IMR-90 (cell line): ENCODE data around the gene RNF182. TPM values are rescaled to one million over a fixed set of nuclear protein-coding genes. Genes with fewer than 3 reads are reported as not detected.

ENCODE experiments used
- ATAC-seq: fragments of 200-7000 bp; cut with Tn5 transposase; 2 replicates; pipeline ENCODE4 v1.9.1; 2020; ENCODE audit warnings: low read depth, mild to moderate bottlenecking, moderate library complexity
- Bru-seq: library from RNA; stranded (reverse); fragments of 400-500 nt; gene quantifications from one replicate; lab custom pipeline; 2021; lab: Mats Ljungman, UMichigan
- BruChase-seq, 2 experiments: library from RNA; stranded (reverse); fragments of 400-500 nt; gene quantifications; one replicate each; lab custom pipeline; 2021; lab: Mats Ljungman, UMichigan
- BruUV-seq: library from RNA; stranded (reverse); fragments of 400-500 nt; replicated peaks from 2 replicates; lab custom pipeline; 2021; lab: Mats Ljungman, UMichigan
- CTCF ChIA-PET: fragments of 300-600 bp; formaldehyde crosslinking; extraction: SDS; loops from one replicate; lab custom pipeline; 2021; ENCODE audit warnings: antibody characterized with exemption; lab: Yijun Ruan, JAX
- POLR2A ChIA-PET: fragments of 300-600 bp; sonication (Branson Sonifier 250); formaldehyde crosslinking; loops from one replicate; lab custom pipeline; 2022; ENCODE audit warnings: antibody characterized with exemption; ENCODE audit not compliant: unreplicated experiment; lab: Charles Lee
- DNase-seq: peaks from one replicate; pipeline ENCODE4 v3.0.0; 2013
- H2AFZ ChIP-seq: replicated peaks from 2 replicates; pipeline ENCODE3; 2013; ENCODE audit warnings: low read length, mild to moderate bottlenecking; ENCODE audit not compliant: poor library complexity
- H2AK5ac ChIP-seq: 2 replicates; pipeline ENCODE4 v1.6.1; 2013; ENCODE audit warnings: low read depth, low read length, inconsistent platforms
- H2AK9ac ChIP-seq: replicated peaks from 2 replicates; pipeline ENCODE3; 2013; ENCODE audit warnings: mild to moderate bottlenecking, low read depth, low read length, moderate library complexity; ENCODE audit not compliant: poor library complexity
- H2BK120ac ChIP-seq: 2 replicates; pipeline ENCODE4 v1.6.1; 2013; ENCODE audit warnings: low read depth, low read length, inconsistent platforms
- H2BK15ac ChIP-seq: 3 replicates; pipeline ENCODE4 v1.6.1; 2013; ENCODE audit warnings: low read depth, low read length, inconsistent platforms
- H2BK20ac ChIP-seq: 2 replicates; pipeline ENCODE4 v1.6.1; 2013; ENCODE audit warnings: low read depth, mild to moderate bottlenecking, inconsistent platforms, low read length, moderate library complexity
- H2BK5ac ChIP-seq: 2 replicates; pipeline ENCODE4 v1.6.1; 2013; ENCODE audit warnings: mild to moderate bottlenecking, low read depth, low read length, inconsistent platforms; ENCODE audit not compliant: poor library complexity, severe bottlenecking
- H3K14ac ChIP-seq: replicated peaks from 2 replicates; pipeline ENCODE4 v1.6.1; 2013; ENCODE audit warnings: low read depth, low read length, inconsistent platforms
- H3K18ac ChIP-seq: 2 replicates; pipeline ENCODE4 v1.6.1; 2013; ENCODE audit warnings: low read depth, low read length, control low read depth
- H3K23ac ChIP-seq: 2 replicates; pipeline ENCODE4 v1.6.1; 2013; ENCODE audit warnings: low read depth, low read length, inconsistent platforms
- H3K27ac ChIP-seq: 2 replicates; pipeline ENCODE4 v1.5.1; 2013; ENCODE audit warnings: mild to moderate bottlenecking, control low read depth, low read length; ENCODE audit not compliant: insufficient read depth
- H3K27me3 ChIP-seq: 2 replicates; pipeline ENCODE4 v1.6.1; 2013; ENCODE audit warnings: low read length; ENCODE audit not compliant: control insufficient read depth, insufficient read depth
- H3K36me3 ChIP-seq: 2 replicates; pipeline ENCODE4 v1.6.1; 2013; ENCODE audit warnings: low read length, mixed read lengths; ENCODE audit not compliant: control insufficient read depth, insufficient read depth
- H3K4ac ChIP-seq: 2 replicates; pipeline ENCODE4 v1.6.1; 2013; ENCODE audit warnings: low read depth, low read length, inconsistent platforms
- H3K4me1 ChIP-seq: 2 replicates; pipeline ENCODE4 v1.6.1; 2013; ENCODE audit warnings: low read length, mixed read lengths; ENCODE audit not compliant: control insufficient read depth, insufficient read depth
- H3K4me2 ChIP-seq: 2 replicates; pipeline ENCODE4 v1.6.1; 2013; ENCODE audit warnings: low read depth, mild to moderate bottlenecking, control low read depth, low read length, moderate library complexity
- H3K4me3 ChIP-seq: 2 replicates; pipeline ENCODE4 v1.5.1; 2013; ENCODE audit warnings: low read depth, mild to moderate bottlenecking, control low read depth, low read length, moderate library complexity; ENCODE audit not compliant: insufficient read depth
- H3K56ac ChIP-seq: 2 replicates; pipeline ENCODE4 v1.6.1; 2013; ENCODE audit warnings: low read length, inconsistent platforms; ENCODE audit not compliant: insufficient read depth; ENCODE audit errors: extremely low read depth
- H3K79me1 ChIP-seq, 2 experiments: 2 replicates each; pipeline ENCODE4 v1.6.1; 2013; ENCODE audit warnings: low read length in 2 of 2, inconsistent platforms in 1 of 2, low read depth in 1 of 2
- H3K9ac ChIP-seq: 2 replicates; pipeline ENCODE4 v1.6.1; 2013; ENCODE audit warnings: low read depth, low read length, control low read depth
- H3K9me1 ChIP-seq: 2 replicates; pipeline ENCODE4 v1.6.1; 2013; ENCODE audit warnings: low read length, inconsistent platforms; ENCODE audit not compliant: insufficient read depth
- H3K9me3 ChIP-seq: 2 replicates; pipeline ENCODE4 v1.6.1; 2013; ENCODE audit warnings: low read length; ENCODE audit not compliant: control insufficient read depth, insufficient read depth
- H4K20me1 ChIP-seq: 2 replicates; pipeline ENCODE4 v1.6.1; 2013; ENCODE audit warnings: low read length, inconsistent platforms; ENCODE audit not compliant: insufficient read depth
- H4K5ac ChIP-seq: 2 replicates; pipeline ENCODE4 v1.6.1; 2013; ENCODE audit warnings: mild to moderate bottlenecking, low read depth, low read length, control low read depth
- H4K8ac ChIP-seq, 2 experiments: 2 replicates each; pipeline ENCODE4 v1.6.1; 2013; ENCODE audit warnings: low read depth in 2 of 2, low read length in 2 of 2, control low read depth in 1 of 2, inconsistent platforms in 1 of 2
- H4K91ac ChIP-seq: 2 replicates; pipeline ENCODE4 v1.6.1; 2013; ENCODE audit warnings: low read depth, low read length, inconsistent platforms; ENCODE audit not compliant: insufficient read depth
- BHLHE40 ChIP-seq: fragments of 150-350 bp; IDR thresholded peaks from 2 replicates; pipeline ENCODE4 v1.6.1; 2016; ENCODE audit warnings: mild to moderate bottlenecking, low read depth, low read length
- MAZ ChIP-seq: IDR thresholded peaks from 2 replicates; pipeline ENCODE4 v1.6.1; 2012; ENCODE audit warnings: low read depth, mild to moderate bottlenecking, low read length, improper control_type of control experiment, moderate library complexity, borderline replicate concordance
- WGBS, 2 experiments: methylation state at CpG; one replicate each; pipeline versions ENCODE4 v1.1.5 to v1.1.7; 2013; ENCODE audit warnings: missing lambda C conversion rate in 2 of 2; ENCODE audit not compliant: insufficient read length in 1 of 2; ENCODE audit errors: extremely low coverage in 2 of 2; 5-methylcytosine and 5-hydroxymethylcytosine counted together
- dilution Hi-C: fragments of 300-500 bp; cut with HindIII; formaldehyde crosslinking; loops from one replicate; pipeline ENCODE4 v1.14.3; 2018; ENCODE audit warnings: low sequenced_read_pairs; ENCODE audit not compliant: unreplicated experiment
- in situ Hi-C: fragments of 300-500 bp; cut with MboI; formaldehyde crosslinking; loops from 3 replicates; pipeline ENCODE4 v1.14.3; 2019; ENCODE audit warnings: low sequenced_read_pairs, inconsistent platforms, mixed read lengths
- intact Hi-C: fragments of 100-400 bp; cut with micrococcal nuclease; formaldehyde crosslinking; loops from 2 replicates; pipeline ENCODE4 v1.10.0; 2022
- long read RNA-seq: library from polyadenylated mRNA; unstranded; transcript quantifications from one replicate; pipeline ENCODE4 v2.0.0, GENCODE V29; 2021; ENCODE audit not compliant: unreplicated experiment
- polyA plus RNA-seq, 3 experiments: library from polyadenylated mRNA; depleted of rRNA; stranded (reverse); fragments of >200 nt; gene quantifications; 2 replicates each; pipeline ENCODE4 v1.2.3, GENCODE V29; 2012; ENCODE audit warnings: low replicate concordance in 1 of 3
- total RNA-seq: library from RNA; depleted of rRNA; stranded (reverse); fragments of >200 nt; gene quantifications from 2 replicates; pipeline ENCODE4 v1.2.3, GENCODE V29; 2012; rRNA removed

RNF182 gene, protein sequence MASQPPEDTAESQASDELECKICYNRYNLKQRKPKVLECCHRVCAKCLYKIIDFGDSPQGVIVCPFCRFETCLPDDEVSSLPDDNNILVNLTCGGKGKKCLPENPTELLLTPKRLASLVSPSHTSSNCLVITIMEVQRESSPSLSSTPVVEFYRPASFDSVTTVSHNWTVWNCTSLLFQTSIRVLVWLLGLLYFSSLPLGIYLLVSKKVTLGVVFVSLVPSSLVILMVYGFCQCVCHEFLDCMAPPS
- total RNA-seq: 6.4 and 9.1 TPM in 2 replicates
- 3.0 and 4.1 TPM in 2 replicates for polyA plus RNA-seq (2012; rRNA removed)
- polyA plus RNA-seq (2012; cell fraction: cytosol; rRNA removed): 1.5 and 3.6 TPM in 2 replicates
- polyA plus RNA-seq (2012; cell fraction: nucleus; rRNA removed; ENCODE audit: low replicate concordance): 0.94 and 4.0 TPM in 2 replicates
- percentile 66 among the genes with signal in this experiment for Bru-seq, nascent RNA
- percentile 53 among the genes with signal in this experiment for BruChase-seq, experiment 1, labeled RNA remaining after a 6-hour chase
- percentile 57 among the genes with signal in this experiment for BruChase-seq, experiment 2, labeled RNA remaining after a 2-hour chase
- long read RNA-seq, partial matches to known transcripts: 1 of 10 reads
- long read RNA-seq, other reads (novel, unspliced or antisense): 3 of 10 reads

DNA sequence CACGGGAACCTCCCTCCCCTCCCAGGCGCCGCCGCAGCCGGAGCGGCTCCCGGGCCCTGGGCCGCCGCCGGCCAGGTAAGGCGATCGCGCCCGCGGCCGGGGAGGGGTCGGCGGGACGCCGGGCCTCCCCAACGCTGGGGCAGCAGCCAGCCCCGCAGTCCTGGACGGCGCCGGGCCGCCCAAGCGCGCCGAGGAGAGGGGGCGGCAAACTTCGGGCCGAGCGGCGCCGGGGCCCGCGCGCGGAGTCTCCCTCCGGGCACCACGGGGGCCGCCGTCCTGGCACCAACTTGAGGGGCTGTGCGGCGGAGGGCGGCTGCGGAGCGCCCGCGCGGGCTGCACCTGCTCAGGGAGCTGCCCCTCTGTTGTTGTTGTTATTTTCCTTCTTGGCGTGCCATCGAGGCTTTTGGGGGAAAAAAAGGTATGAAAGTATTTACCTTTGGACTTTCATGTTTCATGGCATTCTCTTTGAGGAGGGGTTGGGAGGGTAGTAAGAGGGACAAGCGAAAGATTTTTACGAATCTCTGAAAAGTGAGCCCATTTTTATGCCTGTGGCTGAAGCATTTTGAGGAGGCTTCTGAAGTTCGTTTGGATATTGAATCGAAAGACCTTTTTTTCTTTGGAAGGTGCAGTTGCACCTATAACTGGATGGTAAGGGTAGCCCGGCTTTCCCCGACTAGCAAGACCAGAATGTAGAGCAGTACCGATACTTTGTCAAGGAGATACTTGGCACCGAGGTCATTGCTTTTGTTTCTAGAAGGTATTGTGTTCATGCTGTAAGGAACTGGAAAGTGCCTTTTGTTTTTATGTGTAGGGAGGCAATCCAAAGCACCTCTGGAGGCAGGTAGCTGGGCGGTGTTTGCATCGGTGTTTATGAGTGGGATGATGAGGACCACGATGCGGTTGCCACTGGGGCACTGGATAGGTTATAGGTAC, at the start of gene RNF182:
Gene RNF182, plus strand, starts transcription at position 4 of the 933 bp plus-strand sequence. CDS start 52,168 bp downstream, outside the sequence.
- Histone ChIP-seq H3K27ac (peak within 1 kb of the TSS; percentile 70), H3K27me3 (peaks cover 4% of the 10 kb centered on the region; the same call in 1 of the 2 replicates), H3K56ac (peak within 1 kb of the TSS; percentile 83), H4K91ac (peak within 1 kb of the TSS; percentile 82), H3K4me3 (peak within 1 kb of the TSS; percentile 57), H3K9ac (peak within 1 kb of the TSS; percentile 65), H2BK120ac (peak within 1 kb of the TSS; percentile 58), H2BK20ac (peak within 1 kb of the TSS; percentile 29; the same call in 1 of the 2 replicates), H3K4me2 (peak within 1 kb of the TSS; percentile 99), H2AK5ac (peak within 1 kb of the TSS; percentile 39; the same call in 1 of the 2 replicates), H3K79me1 (peaks cover 0 to 8% of the 10 kb centered on the region in 2 experiments; a peak in 3 of 4 replicates), H4K5ac (peak within 1 kb of the TSS; percentile 7; the same call in 1 of the 2 replicates), H4K20me1 (no peaks in the 10 kb centered on the region), H3K9me3 (no peaks in the 10 kb centered on the region; the same call in 1 of the 2 replicates), H2AK9ac (peak within 1 kb of the TSS; percentile 68), H3K36me3 (no peaks in the 10 kb centered on the region), H3K4me1 (peaks cover 2% of the 10 kb centered on the region), H3K4ac (peak within 1 kb of the TSS; percentile 73), H3K14ac (peak within 1 kb of the TSS; percentile 61), H2BK15ac (peak within 1 kb of the TSS; percentile 90), H3K9me1 (no peaks in the 10 kb centered on the region), H3K23ac (peak within 1 kb of the TSS; percentile 39; the same call in 1 of the 2 replicates), H3K18ac (peak within 1 kb of the TSS; percentile 39), H2BK5ac (peak within 1 kb of the TSS; percentile 51), H4K8ac (peak within 1 kb of the TSS; percentile 64 to 76), H2AFZ (peak within 1 kb of the TSS; percentile 92)
- ChIA-PET CTCF (interaction anchor here (0.8 to 2.4 kb wide), 4 partner anchors 62 to 143 kb away, joined by 3 to 13 read pairs (median 8); no protein-coding TSS in a partner anchor), POLR2A (interaction anchor here (0.6 kb wide), 4 partner anchors 58 to 643 kb away, joined by 3 to 8 read pairs (median 7); no protein-coding TSS in a partner anchor)
- 2% methylated on average over 15 of the region's 65 CpGs; no CpG with 5 or more reads in 1 of the 2 experiments for WGBS, 2 experiments
- peak; percentile 6; the same call in 1 of the 2 replicates for ATAC-seq
- no peak for DNase-seq
- no peak for TF ChIP-seq BHLHE40
- TF ChIP-seq MAZ: peak; percentile 27; the same call in 1 of the 2 replicates
- intact Hi-C loops: loop anchor here (5.0 kb wide), 1 partner anchor 112 kb away; no protein-coding TSS in a partner anchor
- dilution Hi-C loops: no loop called here
- BruUV-seq: no TSS peak
- in situ Hi-C loops: loop anchor here (25.0 kb wide), 1 partner anchor 1462 kb away; no protein-coding TSS in a partner anchor
